Right atrium auricular region (tissue), 2 donors: ENCODE data around the gene CEP72. TPM values are rescaled to one million over a fixed set of nuclear protein-coding genes. Genes with fewer than 3 reads are reported as not detected.

Experiments
- DNase-seq: peaks from one replicate; pipeline ENCODE4 v3.0.0-alpha.2; 2019; ENCODE audit warnings: low spot score
- H3K27ac ChIP-seq, 2 donors: fragments of 200-600 bp; sonication (generic); 1 replicate in 1 of 2; 2 replicates in 1 of 2; pipeline ENCODE4 v1.5.1; 2016 to 2019
- H3K27me3 ChIP-seq, 2 donors: fragments of 200-600 bp; sonication (generic); one replicate each; pipeline versions ENCODE4 v1.5.1 to v1.6.0; 2017 to 2019
- H3K36me3 ChIP-seq: fragments of 200-600 bp; sonication (generic); one replicate; pipeline ENCODE4 v1.5.1; 2016
- H3K4me1 ChIP-seq, 2 donors: fragments of 200-600 bp; sonication (generic); one replicate each; pipeline versions ENCODE4 v1.5.1 to v1.6.0; 2017 to 2019
- H3K4me3 ChIP-seq, 2 donors: fragments of 200-600 bp; sonication (generic); 1 replicate in 1 of 2; 2 replicates in 1 of 2; pipeline ENCODE4 v1.5.1; 2017 to 2019; ENCODE audit warnings: mild to moderate bottlenecking in 1 of 2, moderate library complexity in 1 of 2
- H3K9me3 ChIP-seq, 2 donors: fragments of 200-600 bp; sonication (generic); one replicate each; pipeline ENCODE4 v1.5.1; 2019
- total RNA-seq, 2 donors: library from RNA; depleted of rRNA; stranded (reverse); fragments of >200 nt; gene quantifications; one replicate each; pipeline ENCODE4 v1.1.0, GENCODE V29; 2016
- TF ChIP-seq, protein P1 (sequence below), 2 donors: fragments of 200-600 bp; sonication (generic); IDR thresholded peaks; one replicate each; pipeline ENCODE4 v1.5.1; 2019; ENCODE audit warnings: antibody characterized with exemption in 2 of 2

Gene CEP72
- total RNA-seq, 2 donors from 2014 or later = 0.41 to 1.0 TPM

DNA sequence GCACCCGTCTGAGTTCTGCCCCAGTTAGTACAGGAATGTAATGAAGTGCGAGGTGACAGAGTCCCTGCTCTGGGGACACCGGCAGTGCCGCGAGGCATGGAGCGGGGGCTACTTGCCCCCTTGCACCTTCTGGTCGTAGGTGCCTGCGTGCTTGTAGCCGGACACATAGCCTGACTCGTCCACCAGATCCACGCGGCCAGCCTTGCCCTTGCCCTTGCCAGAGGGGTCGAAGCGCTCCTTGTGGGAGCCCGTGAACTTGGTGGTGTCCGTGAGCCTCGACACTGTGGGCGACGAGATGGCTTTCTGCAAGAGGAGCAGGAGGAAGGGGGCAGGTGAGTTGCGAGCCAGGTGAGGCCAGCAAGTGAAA, 52.8 kb downstream of the CEP72 start:
- H3K27me3 ChIP-seq = no peaks in the 10 kb centered on the region
- H3K36me3 ChIP-seq = peaks cover 38% of the 10 kb centered on the region
- TF ChIP-seq, protein P1, sequence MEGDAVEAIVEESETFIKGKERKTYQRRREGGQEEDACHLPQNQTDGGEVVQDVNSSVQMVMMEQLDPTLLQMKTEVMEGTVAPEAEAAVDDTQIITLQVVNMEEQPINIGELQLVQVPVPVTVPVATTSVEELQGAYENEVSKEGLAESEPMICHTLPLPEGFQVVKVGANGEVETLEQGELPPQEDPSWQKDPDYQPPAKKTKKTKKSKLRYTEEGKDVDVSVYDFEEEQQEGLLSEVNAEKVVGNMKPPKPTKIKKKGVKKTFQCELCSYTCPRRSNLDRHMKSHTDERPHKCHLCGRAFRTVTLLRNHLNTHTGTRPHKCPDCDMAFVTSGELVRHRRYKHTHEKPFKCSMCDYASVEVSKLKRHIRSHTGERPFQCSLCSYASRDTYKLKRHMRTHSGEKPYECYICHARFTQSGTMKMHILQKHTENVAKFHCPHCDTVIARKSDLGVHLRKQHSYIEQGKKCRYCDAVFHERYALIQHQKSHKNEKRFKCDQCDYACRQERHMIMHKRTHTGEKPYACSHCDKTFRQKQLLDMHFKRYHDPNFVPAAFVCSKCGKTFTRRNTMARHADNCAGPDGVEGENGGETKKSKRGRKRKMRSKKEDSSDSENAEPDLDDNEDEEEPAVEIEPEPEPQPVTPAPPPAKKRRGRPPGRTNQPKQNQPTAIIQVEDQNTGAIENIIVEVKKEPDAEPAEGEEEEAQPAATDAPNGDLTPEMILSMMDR (IDR thresholded peaks at IDR 0.05) = no peak
- peaks cover 0 to 12% of the 10 kb centered on the region in 2 donors for H3K4me1 ChIP-seq
- H3K9me3 ChIP-seq = no peaks in the 10 kb centered on the region
- no peak overlapping the region for H3K4me3 ChIP-seq
- no peak overlapping the region for H3K27ac ChIP-seq
- DNase-seq = no peak

DNA sequence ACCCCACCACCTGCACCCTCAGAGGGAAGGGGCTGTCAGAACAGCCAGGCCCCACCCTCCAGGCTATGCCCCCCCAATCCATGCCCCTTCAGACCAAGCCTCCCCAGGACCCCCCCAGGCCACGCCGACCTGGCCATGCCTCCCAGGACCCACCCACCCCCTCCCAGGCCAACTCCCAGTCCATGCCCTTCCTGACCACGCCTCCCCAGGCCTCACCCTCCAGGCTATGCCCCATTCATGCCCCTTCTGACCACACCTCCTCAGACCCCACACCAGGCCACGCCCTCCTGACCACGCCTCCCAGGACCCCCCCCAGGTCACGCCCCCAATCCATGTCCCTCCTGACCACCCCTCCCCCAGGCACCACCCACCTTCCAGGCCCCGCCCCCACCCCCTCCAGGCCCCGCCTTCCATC, 53.4 kb downstream of the CEP72 start:
- Histone ChIP-seq H3K27me3 (no peaks in the 10 kb centered on the region), H3K4me3 (no peak overlapping the region), H3K27ac (no peak overlapping the region), H3K36me3 (peaks cover 38% of the 10 kb centered on the region), H3K9me3 (no peaks in the 10 kb centered on the region), H3K4me1 (peaks cover 0 to 15% of the 10 kb centered on the region in 2 donors)
- TF ChIP-seq, protein P1 (IDR thresholded peaks at IDR 0.05) = no peak
- DNase-seq = no peak

DNA sequence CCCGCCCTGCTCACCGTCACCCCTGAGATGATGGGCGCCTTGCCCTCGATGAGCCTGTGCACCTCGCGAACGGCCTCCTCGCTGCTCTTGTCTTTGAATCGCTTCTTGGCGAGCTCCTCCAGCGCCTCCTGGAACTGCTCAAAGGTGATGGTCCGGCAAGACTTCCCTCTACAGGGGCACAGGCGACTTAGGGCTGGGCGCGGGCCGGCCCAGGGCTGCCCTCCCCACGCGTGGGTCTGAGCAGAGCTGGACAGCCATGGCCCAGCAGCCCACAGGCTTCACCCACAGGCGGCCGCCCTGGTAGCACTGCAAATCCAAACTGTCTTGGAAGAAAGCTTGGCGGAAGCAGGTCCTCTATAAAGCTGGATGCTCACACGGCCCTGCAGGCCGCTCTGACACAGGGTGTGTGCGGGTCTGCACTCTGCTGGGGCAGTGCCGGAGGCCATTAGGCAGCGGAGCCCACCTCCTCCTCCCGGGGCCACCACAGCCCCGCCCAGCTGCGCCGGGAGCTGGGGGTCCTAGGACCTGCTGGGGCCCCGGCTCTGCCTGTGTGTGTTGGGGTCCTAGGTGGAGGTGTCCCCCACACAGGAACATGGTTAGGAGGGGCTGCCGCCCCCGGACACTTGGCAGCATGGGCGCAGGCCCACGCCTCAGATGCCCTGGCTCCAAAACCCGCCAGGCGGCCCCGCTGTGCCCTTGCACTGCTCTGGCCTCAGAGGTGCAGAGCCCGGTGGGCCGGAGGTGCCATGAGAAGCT, 54.0 kb downstream of the CEP72 start:
- DNase-seq = no peak
- no peak overlapping the region for H3K27ac ChIP-seq

DNA sequence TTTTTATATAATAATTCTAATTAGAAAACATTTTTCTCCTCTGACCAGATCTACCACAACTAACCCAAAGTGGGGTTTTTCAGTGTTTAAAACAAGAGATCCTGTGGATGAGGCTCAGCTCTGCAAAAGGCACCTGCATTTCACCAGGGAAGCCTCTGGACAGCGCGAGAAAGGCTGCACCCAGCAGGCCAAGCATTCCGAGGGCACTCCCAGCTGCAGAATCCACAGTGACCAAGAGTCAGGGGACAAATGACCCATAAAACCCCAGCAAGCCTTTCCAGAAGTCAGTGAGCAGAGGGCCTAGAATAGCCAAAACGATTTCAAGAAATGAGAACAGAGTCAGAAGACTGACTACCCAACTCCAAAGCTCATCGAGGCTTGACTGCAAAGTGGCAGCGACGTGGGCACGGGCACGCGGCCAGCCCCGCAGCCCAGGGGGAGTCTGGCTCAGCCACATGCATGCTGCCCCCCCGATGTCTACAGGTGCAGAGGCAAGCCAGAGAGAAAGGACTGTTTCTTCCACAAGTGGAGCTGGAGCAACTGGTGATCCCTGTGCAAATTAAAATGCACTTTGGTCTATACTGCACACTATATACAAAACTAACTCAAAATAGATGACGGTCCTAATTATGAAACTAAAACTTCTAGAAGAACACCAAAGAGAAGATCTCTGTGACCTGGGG, 54.8 kb downstream of the CEP72 start:
- Histone ChIP-seq H3K9me3 (no peaks in the 10 kb centered on the region), H3K4me1 (peaks cover 0 to 27% of the 10 kb centered on the region in 2 donors), H3K27ac (no peak overlapping the region), H3K27me3 (no peaks in the 10 kb centered on the region), H3K4me3 (no peak overlapping the region), H3K36me3 (peaks cover 34% of the 10 kb centered on the region)
- TF ChIP-seq, protein P1 (IDR thresholded peaks at IDR 0.05) = no peak
- DNase-seq = no peak

More for the DNA sequence above, 54.0 kb downstream of the CEP72 start:
- Histone ChIP-seq H3K4me3 (no peak overlapping the region), H3K9me3 (no peaks in the 10 kb centered on the region), H3K4me1 (peaks cover 0 to 18% of the 10 kb centered on the region in 2 donors), H3K27me3 (no peaks in the 10 kb centered on the region), H3K36me3 (peaks cover 38% of the 10 kb centered on the region)
- TF ChIP-seq, protein P1 (IDR thresholded peaks at IDR 0.05) = no peak

DNA sequence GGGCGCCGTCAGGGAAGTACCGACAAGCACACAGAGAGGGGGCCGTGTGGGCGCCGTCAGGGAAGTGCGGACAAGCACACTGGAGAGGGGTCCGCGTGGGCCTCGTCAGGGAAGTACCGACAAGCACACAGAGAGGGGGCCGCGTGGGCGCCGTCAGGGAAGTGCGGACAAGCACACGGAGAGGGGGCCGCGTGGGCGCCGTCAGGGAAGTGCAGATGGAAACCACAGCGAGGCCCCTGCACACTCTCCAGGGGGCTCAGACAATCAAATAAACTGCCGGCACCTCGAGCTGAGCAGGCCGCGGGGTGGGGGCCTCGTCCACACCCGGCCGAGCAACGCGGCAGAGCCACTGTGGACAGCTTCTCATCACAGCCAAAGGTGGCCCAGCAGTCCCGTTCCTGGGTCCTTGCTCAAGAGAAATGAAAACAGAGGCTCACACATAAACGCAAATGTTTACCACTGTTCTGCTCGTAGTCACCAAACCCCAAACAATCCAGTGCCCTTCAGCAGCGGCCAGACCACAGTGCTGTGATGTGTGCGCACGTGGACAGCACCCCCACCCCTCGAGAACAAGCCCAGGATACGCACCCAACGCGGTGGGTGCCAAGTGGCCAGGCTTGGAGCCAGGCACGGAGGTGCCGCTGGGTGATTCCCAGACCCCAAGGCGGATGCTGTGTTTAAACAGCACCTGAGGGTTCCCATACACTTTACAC, 56.3 kb downstream of the CEP72 start:
- no peak for DNase-seq
- TF ChIP-seq, protein P1 (IDR thresholded peaks at IDR 0.05) = no peak
- H3K27ac ChIP-seq = no peak overlapping the region

More for the DNA sequence above, 56.3 kb downstream of the CEP72 start:
- no peaks in the 10 kb centered on the region for H3K27me3 ChIP-seq
- no peaks in the 10 kb centered on the region for H3K9me3 ChIP-seq
- H3K36me3 ChIP-seq = peaks cover 19% of the 10 kb centered on the region
- H3K4me3 ChIP-seq = no peak overlapping the region
- H3K4me1 ChIP-seq = peaks cover 0 to 41% of the 10 kb centered on the region in 2 donors
